Measurements from ENCODE around the gene RPLP2.

DNA sequence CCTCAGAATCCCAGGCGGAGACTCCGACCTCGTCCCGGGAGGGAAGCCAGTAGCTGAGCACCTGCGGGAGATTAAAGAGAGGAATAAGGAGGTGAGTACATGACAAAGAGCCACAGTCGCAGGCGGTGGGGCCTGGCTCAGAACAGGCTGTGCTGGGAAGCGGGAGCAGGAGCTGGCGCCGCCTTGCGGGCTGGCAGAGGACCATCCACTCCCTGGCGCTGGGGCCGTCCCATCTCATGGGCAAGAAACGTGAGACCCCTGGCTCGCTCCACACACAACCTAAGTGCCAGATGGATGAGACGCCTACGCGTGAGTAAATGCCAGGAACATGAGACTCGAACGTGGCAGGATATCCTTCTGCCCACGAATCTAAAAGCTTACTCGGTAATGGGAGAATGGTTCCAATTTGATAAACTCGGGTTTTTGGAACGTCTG lies 26.2 kb upstream of the RPLP2 start:
- TF ChIP-seq CTCF (IDR thresholded peaks at IDR 0.05; ENCODE audit: low read depth, low read length) = no peak
- no peak for TF ChIP-seq POLR2A (IDR thresholded peaks at IDR 0.05; ENCODE audit: extremely low read depth, insufficient read length)
- no peak for TF ChIP-seq MYC (IDR thresholded peaks at IDR 0.05; ENCODE audit: low read depth, low read length)
- TF ChIP-seq MAX (IDR thresholded peaks at IDR 0.05; ENCODE audit: low read depth, low read length) = no peak

Measured in NB4 (cell line).